HT-29 (cell line): Measurements from ENCODE around the gene RNASE1. TPM values are rescaled to one million over a fixed set of nuclear protein-coding genes. Genes with fewer than 3 reads are reported as not detected.
"Not testable (repeated sequence)": the region's sequence is repeated elsewhere in the genome, so short reads cannot be mapped to it uniquely, and the experiment has no call there.

Source experiments
- DNase-seq: peaks from one replicate; pipeline ENCODE4 v3.0.0-alpha.2; 2015; ENCODE audit warnings: low spot score
- total RNA-seq: library from RNA; depleted of rRNA; stranded (reverse); fragments of >200 nt; shearing (Covaris generic); gene quantifications from 2 replicates; pipeline ENCODE4 v1.2.3, GENCODE V29; 2014; rRNA removed

Gene RNASE1
- total RNA-seq, 1 experiment from 2014 or later, result 7.7 TPM

GRCh38 chr14:20774258-20774824 is 28.3 kb downstream of the RNASE1 start:
- DNase-seq, result no peak

DNA sequence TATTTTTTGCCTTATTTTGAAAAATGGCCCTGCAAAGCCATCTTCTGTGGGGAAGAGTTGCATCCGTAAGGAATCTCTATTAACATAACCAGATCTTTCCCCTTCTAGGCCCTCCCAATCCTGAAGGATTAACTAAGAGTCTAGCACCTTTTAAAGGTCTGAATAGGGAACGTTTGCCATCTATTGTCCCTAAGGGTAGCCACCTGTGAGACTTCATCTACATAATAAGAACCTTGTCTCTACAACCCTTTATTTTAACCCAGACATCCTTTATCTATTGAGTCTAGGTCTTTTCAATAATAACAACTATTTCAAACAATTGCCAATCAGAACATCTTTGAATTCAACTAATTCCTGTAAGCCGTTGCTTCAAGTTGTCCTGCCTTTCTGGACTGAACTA is 30.0 kb downstream of the RNASE1 start:
- DNase-seq, result no peak

DNA sequence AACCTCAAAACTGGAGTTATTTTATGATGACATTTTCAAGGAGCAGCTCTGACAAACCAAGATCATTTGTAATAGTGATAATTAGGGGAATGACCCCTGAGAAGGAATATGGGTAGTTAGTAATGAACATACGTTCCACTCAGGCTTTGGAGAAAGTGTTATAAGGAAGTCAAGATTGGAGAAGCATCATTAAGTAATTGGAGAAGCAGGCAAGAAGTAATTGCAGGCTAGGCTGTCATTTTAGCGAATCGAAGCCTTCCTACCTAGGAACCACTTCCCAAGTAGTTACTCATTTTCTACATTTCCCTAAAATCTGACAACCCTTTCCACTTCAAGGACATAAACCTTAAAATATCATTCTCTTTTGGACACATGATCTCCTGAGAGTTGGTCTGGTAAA is 33.2 kb downstream of the RNASE1 start:
- no peak for DNase-seq

DNA sequence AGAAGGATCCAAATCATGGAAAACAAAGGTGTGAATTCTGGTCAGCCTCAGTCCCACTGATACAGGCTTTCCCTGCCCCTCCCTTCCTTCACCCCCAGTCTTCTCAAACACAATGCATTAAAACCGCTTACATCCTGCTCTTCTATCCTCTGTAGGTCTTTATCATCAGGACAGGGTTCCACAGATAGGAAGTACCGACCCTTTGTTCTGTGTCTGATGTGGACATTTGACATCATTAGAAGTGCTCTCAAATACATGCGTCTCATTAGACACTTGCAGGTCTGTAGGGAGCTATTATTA is 34.1 kb downstream of the RNASE1 start:
- DNase-seq, result no peak

DNA sequence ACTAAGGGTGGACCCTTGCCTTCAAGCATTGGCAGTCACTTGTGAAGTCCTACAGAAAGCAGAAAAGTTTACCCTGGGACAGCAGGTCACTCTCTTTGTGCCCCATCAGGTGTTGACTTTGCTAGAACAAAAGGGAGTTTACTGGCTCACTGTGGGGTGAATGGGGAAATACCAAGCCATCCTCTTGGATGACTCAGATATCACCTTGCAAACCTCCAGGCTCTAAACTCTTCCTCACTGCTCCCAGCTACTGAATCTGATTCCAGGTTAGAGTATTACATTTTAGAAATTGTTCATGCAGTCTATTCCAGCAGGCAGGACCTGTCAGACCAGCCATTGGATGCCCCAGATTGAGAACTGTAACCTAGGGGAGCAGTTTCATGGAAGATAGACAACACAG is 41.7 kb downstream of the RNASE1 start:
- peak; percentile 4 for DNase-seq

DNA sequence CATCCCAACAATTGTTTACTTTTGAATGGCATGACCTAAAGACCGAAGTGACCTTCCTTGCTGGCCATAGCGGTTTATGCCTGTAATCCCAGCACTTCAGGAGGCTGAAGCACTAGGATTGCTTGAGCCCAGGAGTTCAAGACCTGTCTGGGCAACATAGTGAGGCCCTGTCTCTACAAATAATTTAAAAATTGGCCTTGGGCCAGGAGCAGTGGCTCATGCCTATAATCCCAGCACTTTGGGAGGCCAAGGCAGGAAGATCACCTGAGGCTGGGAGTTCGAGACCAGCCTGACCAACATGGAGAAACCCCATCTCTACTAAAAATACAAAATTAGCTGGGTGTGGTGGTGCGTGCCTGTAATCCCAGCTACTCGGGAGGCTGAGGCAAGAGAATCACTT is 43.2 kb downstream of the RNASE1 start:
- not testable (repeated sequence) for DNase-seq

DNA sequence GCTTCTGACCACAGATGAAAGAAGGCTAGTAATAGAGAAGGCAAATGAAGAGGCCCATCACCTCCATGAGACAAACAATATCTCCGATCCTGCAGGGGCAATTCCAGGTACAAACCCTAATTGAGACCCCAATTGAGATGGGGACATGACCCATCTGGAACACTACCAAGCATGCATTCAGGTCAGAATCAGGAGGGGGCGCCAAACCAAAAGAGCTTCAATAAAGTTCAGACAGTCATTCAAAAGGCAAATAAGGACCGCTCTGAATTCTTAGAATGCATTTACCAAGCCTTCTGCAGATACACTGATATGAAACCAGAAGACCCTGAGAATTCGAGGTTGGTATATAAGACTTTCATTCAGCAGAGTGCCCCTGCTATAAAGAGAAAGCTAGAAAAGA is 44.7 kb downstream of the RNASE1 start:
- peak; percentile 8 for DNase-seq

DNA sequence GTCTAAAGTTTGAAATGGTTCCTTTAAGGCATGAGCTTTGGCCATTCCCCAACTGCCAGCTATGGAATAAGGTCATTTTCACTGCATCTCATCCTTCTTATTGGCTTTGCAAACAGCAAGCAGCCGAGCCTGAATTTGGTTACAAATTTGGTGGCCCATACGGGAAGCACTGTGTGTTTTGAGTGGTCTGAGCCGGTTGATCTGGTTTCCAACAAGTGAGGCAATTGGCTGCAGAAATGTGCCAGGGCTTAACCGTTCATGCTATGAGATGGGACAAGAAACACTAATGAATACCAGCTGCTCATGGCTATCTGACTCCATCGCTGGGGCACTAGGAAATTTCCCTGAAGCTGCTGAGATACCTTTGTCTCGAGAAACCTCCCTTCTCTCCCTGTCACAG is 47.6 kb downstream of the RNASE1 start:
- DNase-seq, result no peak

GRCh38 chr14:20754308-20754707 is 48.3 kb downstream of the RNASE1 start:
- no peak for DNase-seq

- no peak for DNase-seq
These were observed 50.6 kb downstream of the RNASE1 start for GRCh38 chr14:20751963-20752562.

Other genes starting within 250 kb of the RNASE1 start
- gene RNASE9, start 241.8 kb downstream of the RNASE1 start, total RNA-seq, result not detected in 2 replicates
- gene RNASE11, start 214.8 kb downstream of the RNASE1 start, total RNA-seq, result not detected in 2 replicates
- gene RNASE12, start 211.5 kb downstream of the RNASE1 start, total RNA-seq, result not detected in 2 replicates
- not detected in 2 replicates for gene OR6S1, start 161.2 kb downstream of the RNASE1 start, total RNA-seq
- 6.6 and 8.7 TPM in 2 replicates for gene RNASE4, start 118.3 kb downstream of the RNASE1 start, total RNA-seq
- 0.57 and 4.0 TPM in 2 replicates for gene ANG, start 114.1 kb downstream of the RNASE1 start, total RNA-seq
- gene EDDM3A, start 57.0 kb downstream of the RNASE1 start, total RNA-seq, result not detected in 2 replicates
- not detected in 2 replicates for gene EDDM3B, start 34.4 kb downstream of the RNASE1 start, total RNA-seq
- gene RNASE6, start 21.6 kb downstream of the RNASE1 start, total RNA-seq, result not detected in 2 replicates
- not detected in 2 replicates for gene RNASE3, start 88.5 kb upstream of the RNASE1 start, total RNA-seq
- gene RNASE2, start 152.6 kb upstream of the RNASE1 start, total RNA-seq, result not detected in 2 replicates
- 47.1 and 49.6 TPM in 2 replicates for gene METTL17, start 187.1 kb upstream of the RNASE1 start, total RNA-seq
- not detected in 2 replicates for gene SLC39A2, start 196.4 kb upstream of the RNASE1 start, total RNA-seq
- 16.0 and 18.1 TPM in 2 replicates for gene NDRG2, start 222.2 kb upstream of the RNASE1 start, total RNA-seq
- not detected in 2 replicates for gene TPPP2, start 227.4 kb upstream of the RNASE1 start, total RNA-seq
- gene RNASE13, start 232.0 kb upstream of the RNASE1 start, total RNA-seq, result not detected in 2 replicates
- not detected in 2 replicates for gene RNASE7, start 239.5 kb upstream of the RNASE1 start, total RNA-seq